HG02973 (cell line): Measurements from ENCODE around the gene CACNA2D3.

ENCODE experiments used
- ATAC-seq: cut with Tn5 transposase; IDR thresholded peaks from one replicate; pipeline ENCODE4 v1.9.1; 2021; ENCODE audit warnings: moderate library complexity; ENCODE audit not compliant: unreplicated experiment

CACNA2D3 gene

GRCh38 chr3:54772746-54773145 lies 650.4 kb downstream of the CACNA2D3 start:
- ATAC-seq = no peak

GRCh38 chr3:54773271-54773670 lies 650.9 kb downstream of the CACNA2D3 start:
- ATAC-seq = no peak

- no peak for ATAC-seq
These were observed 654.2 kb downstream of the CACNA2D3 start for GRCh38 chr3:54776601-54777000.

- no peak for ATAC-seq
These were observed 654.8 kb downstream of the CACNA2D3 start for GRCh38 chr3:54777141-54777540.

GRCh38 chr3:54780336-54780735 lies 658.0 kb downstream of the CACNA2D3 start:
- no peak for ATAC-seq

- no peak for ATAC-seq
These were observed 659.4 kb downstream of the CACNA2D3 start for GRCh38 chr3:54781728-54782127.

GRCh38 chr3:54783611-54784010 lies 661.3 kb downstream of the CACNA2D3 start:
- ATAC-seq = no peak

- ATAC-seq = no peak
These were observed 661.7 kb downstream of the CACNA2D3 start for GRCh38 chr3:54784021-54784420.

- ATAC-seq = no peak
These were observed 663.6 kb downstream of the CACNA2D3 start for GRCh38 chr3:54785976-54786375.

GRCh38 chr3:54790051-54790450 lies 667.7 kb downstream of the CACNA2D3 start:
- ATAC-seq = no peak

GRCh38 chr3:54791501-54792156 lies 669.3 kb downstream of the CACNA2D3 start:
- ATAC-seq = no peak

GRCh38 chr3:54792584-54792983 lies 670.2 kb downstream of the CACNA2D3 start:
- no peak for ATAC-seq

GRCh38 chr3:54793171-54793570 lies 670.8 kb downstream of the CACNA2D3 start:
- no peak for ATAC-seq

- no peak for ATAC-seq
These were observed 674.8 kb downstream of the CACNA2D3 start for GRCh38 chr3:54797111-54797510.

GRCh38 chr3:54800478-54800877 lies 678.1 kb downstream of the CACNA2D3 start:
- ATAC-seq = no peak

- ATAC-seq = no peak
These were observed 679.6 kb downstream of the CACNA2D3 start for GRCh38 chr3:54801977-54802376.

GRCh38 chr3:54810401-54810800 lies 688.0 kb downstream of the CACNA2D3 start:
- ATAC-seq = no peak

- no peak for ATAC-seq
These were observed 691.9 kb downstream of the CACNA2D3 start for GRCh38 chr3:54814224-54814623.

GRCh38 chr3:54817628-54818027 lies 695.3 kb downstream of the CACNA2D3 start:
- no peak for ATAC-seq

GRCh38 chr3:54818486-54818885 lies 696.1 kb downstream of the CACNA2D3 start:
- ATAC-seq = no peak

- no peak for ATAC-seq
These were observed 696.6 kb downstream of the CACNA2D3 start for GRCh38 chr3:54818942-54819341.

- no peak for ATAC-seq
These were observed 697.6 kb downstream of the CACNA2D3 start for GRCh38 chr3:54819946-54820345.

GRCh38 chr3:54822206-54822605 lies 699.9 kb downstream of the CACNA2D3 start:
- ATAC-seq = no peak
